K562 (cell line): ENCODE results near the gene FNDC11. TPM values are rescaled to one million over a fixed set of nuclear protein-coding genes. Genes with fewer than 3 reads are reported as not detected.

Source experiments
- BRF1 ChIP-seq: IDR thresholded peaks from 3 replicates; pipeline ENCODE4 v1.6.1; 2011; ENCODE audit warnings: borderline replicate concordance, mild to moderate bottlenecking; ENCODE audit not compliant: insufficient read length; ENCODE audit errors: extremely low read depth
- CBX8 ChIP-seq: fragments of 200-600 bp; sonication (generic); IDR thresholded peaks from 2 replicates; pipeline ENCODE4 v1.6.1; 2012; ENCODE audit warnings: borderline replicate concordance, mixed run types, low read depth, mild to moderate bottlenecking, moderate library complexity, mixed read lengths, low read length, control low read depth, inconsistent platforms; ENCODE audit not compliant: poor library complexity, severe bottlenecking; ENCODE audit errors: extremely low read depth
- HDAC6 ChIP-seq: IDR thresholded peaks from 2 replicates; pipeline ENCODE4 v1.6.1; 2012; ENCODE audit warnings: low read depth, mild to moderate bottlenecking, control low read depth, inconsistent platforms, low read length, moderate library complexity
- HEY1 ChIP-seq: fragments of 250-450 bp; sonication (Bioruptor Pico); IDR thresholded peaks from 2 replicates; pipeline ENCODE4 v1.5.0; 2020; ENCODE audit warnings: mild to moderate bottlenecking, moderate library complexity, borderline replicate concordance
- HNRNPL ChIP-seq: fragments of 200-400 bp; formaldehyde crosslinking; IDR thresholded peaks from 2 replicates; pipeline ENCODE4 v1.6.1; 2017; ENCODE audit warnings: low read depth, mild to moderate bottlenecking, low read length
- L3MBTL2 ChIP-seq: fragments of 450-650 bp; IDR thresholded peaks from 2 replicates; pipeline ENCODE4 v1.6.1; 2016; ENCODE audit warnings: mild to moderate bottlenecking, moderate library complexity
- POLR2AphosphoS5 ChIP-seq: IDR thresholded peaks from 2 replicates; pipeline ENCODE4 v1.6.1; 2011; ENCODE audit warnings: mild to moderate bottlenecking, low read depth, low read length, moderate library complexity; ENCODE audit not compliant: control insufficient read depth, insufficient read depth
- PTBP1 ChIP-seq: fragments of 200-400 bp; formaldehyde crosslinking; IDR thresholded peaks from 2 replicates; pipeline ENCODE4 v1.6.1; 2017; ENCODE audit warnings: low read depth, low read length
- RHOXF2B ChIP-seq: fragments of 250-450 bp; sonication (Bioruptor Pico); conservative IDR thresholded peaks from 2 replicates; pipeline ENCODE4 v1.5.1; 2021
- ZFP30 ChIP-seq: fragments of 250-450 bp; sonication (Bioruptor Pico); IDR thresholded peaks from 2 replicates; pipeline ENCODE4 v1.8.0; 2022; ENCODE audit warnings: moderate library complexity, mild to moderate bottlenecking, inconsistent platforms, borderline replicate concordance
- ZNF311 ChIP-seq: fragments of 250-450 bp; sonication (Bioruptor Pico); IDR thresholded peaks from 2 replicates; pipeline ENCODE4 v1.4.0; 2020; ENCODE audit warnings: mild to moderate bottlenecking, moderate library complexity
- ZNF551 ChIP-seq: fragments of 250-450 bp; sonication (Bioruptor Pico); IDR thresholded peaks from 2 replicates; pipeline ENCODE4 v1.5.0; 2021; ENCODE audit warnings: mild to moderate bottlenecking, moderate library complexity
- polyA plus RNA-seq, 8 experiments: library from polyadenylated mRNA; depleted of rRNA in 4 of 8; stranded (reverse) in 5 of 8; unstranded in 3 of 8; fragments of >200 nt; fragmentation: Nextera tagmentation in 2 of 8; fragmentation: Illumina TruSeq in 1 of 8; extraction: Ambion mirVana in 2 of 8; extraction: Trizol in 1 of 8; gene quantifications; 2 replicates each; pipeline versions ENCODE4 v1.2.1 to v1.2.3, GENCODE V29; 2011 to 2014; ENCODE audit warnings: inconsistent platforms in 1 of 8, missing spikeins in 1 of 8
- total RNA-seq, 7 experiments: library from RNA; depleted of rRNA in 6 of 7; stranded (reverse); fragments of >200 nt in 6 of 7; fragmentation: Illumina TruSeq in 2 of 7; extraction: Trizol in 2 of 7; gene quantifications; 2 replicates each; pipeline versions ENCODE4 v1.2.1 to v1.2.3, GENCODE V29; 2011 to 2021; ENCODE audit warnings: low replicate concordance in 1 of 7
- TF ChIP-seq, protein P1 (sequence below): sonication (generic); formaldehyde crosslinking; IDR thresholded peaks from 2 replicates; pipeline ENCODE4 v1.8.1; 2022; ENCODE audit warnings: missing genetic modification reagents
- TF ChIP-seq, protein P2 (sequence below): sonication (generic); formaldehyde crosslinking; IDR thresholded peaks from 2 replicates; pipeline ENCODE4 v1.8.1; 2023; ENCODE audit warnings: mild to moderate bottlenecking, missing genetic modification reagents
- TF ChIP-seq, protein P3 (sequence below): fragments of 250-450 bp; sonication (Bioruptor Pico); IDR thresholded peaks from 2 replicates; pipeline ENCODE4 v1.5.0; 2021; ENCODE audit warnings: mild to moderate bottlenecking, moderate library complexity
- TF ChIP-seq, protein P4 (sequence below): fragments of 450-650 bp; formaldehyde crosslinking; IDR thresholded peaks from 2 replicates; pipeline ENCODE4 v1.4.0; 2022; ENCODE audit warnings: mild to moderate bottlenecking, moderate library complexity
- TF ChIP-seq, protein P5 (sequence below): sonication (generic); formaldehyde crosslinking; IDR thresholded peaks from 2 replicates; pipeline ENCODE4 v1.8.0; 2022; ENCODE audit warnings: missing genetic modification reagents, mild to moderate bottlenecking, moderate library complexity, borderline replicate concordance

The FNDC11 gene
- total and polyA plus RNA-seq, 9 of the 15 experiments (the other 6 are each of a cell fraction or from before 2014, with no cell fraction given) = 0.08 to 2.3 (median 0.64) TPM; not detected in 2

DNA sequence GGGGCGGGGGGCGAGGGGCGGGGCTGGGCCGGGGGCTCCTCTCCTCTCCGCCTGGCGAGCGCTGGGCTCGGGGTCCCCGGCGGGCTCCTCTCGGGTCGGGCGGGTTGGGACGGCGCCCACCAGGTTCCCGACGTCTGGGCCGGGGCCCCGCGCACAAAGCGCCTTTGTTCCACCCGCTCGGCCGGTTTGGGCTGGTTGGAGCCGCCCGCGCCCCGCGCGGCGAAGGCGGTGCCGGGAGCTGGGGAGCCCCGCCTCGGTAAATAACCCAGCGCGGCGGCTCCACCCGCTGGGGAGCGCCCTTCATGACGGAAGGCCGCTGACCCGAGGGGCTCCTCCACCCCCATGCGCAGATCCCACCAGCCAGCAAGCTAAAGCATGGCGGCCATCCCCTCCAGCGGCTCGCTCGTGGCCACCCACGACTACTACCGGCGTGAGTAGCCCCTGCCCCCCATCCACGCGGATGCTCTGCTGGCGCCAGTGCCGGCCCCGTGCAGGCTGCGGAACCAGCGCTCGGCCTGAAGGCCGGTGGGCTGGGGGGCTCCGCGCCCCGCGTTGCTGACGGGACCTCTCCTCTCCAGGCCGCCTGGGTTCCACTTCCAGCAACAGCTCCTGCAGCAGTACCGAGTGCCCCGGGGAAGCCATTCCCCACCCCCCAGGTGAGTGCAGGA lies 32.9 kb upstream of the FNDC11 start (continued):
- TF ChIP-seq CBX8 (no peak), BRF1 (no peak), PTBP1 (no peak), RHOXF2B (CRISPR knock-in tag) (no peak), ZNF551 (no peak), POLR2AphosphoS5 (peak; percentile 44; the same call in 1 of the 2 replicates), ZNF311 (no peak), HEY1 (no peak), HNRNPL (no peak), L3MBTL2 (peak; percentile 8; the same call in 1 of the 2 replicates), ZFP30 (CRISPR knock-in tag) (no peak), HDAC6 (no peak)
- TF ChIP-seq, protein P1, sequence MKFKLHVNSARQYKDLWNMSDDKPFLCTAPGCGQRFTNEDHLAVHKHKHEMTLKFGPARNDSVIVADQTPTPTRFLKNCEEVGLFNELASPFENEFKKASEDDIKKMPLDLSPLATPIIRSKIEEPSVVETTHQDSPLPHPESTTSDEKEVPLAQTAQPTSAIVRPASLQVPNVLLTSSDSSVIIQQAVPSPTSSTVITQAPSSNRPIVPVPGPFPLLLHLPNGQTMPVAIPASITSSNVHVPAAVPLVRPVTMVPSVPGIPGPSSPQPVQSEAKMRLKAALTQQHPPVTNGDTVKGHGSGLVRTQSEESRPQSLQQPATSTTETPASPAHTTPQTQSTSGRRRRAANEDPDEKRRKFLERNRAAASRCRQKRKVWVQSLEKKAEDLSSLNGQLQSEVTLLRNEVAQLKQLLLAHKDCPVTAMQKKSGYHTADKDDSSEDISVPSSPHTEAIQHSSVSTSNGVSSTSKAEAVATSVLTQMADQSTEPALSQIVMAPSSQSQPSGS (CRISPR knock-in tag) = no peak
- TF ChIP-seq, protein P2, sequence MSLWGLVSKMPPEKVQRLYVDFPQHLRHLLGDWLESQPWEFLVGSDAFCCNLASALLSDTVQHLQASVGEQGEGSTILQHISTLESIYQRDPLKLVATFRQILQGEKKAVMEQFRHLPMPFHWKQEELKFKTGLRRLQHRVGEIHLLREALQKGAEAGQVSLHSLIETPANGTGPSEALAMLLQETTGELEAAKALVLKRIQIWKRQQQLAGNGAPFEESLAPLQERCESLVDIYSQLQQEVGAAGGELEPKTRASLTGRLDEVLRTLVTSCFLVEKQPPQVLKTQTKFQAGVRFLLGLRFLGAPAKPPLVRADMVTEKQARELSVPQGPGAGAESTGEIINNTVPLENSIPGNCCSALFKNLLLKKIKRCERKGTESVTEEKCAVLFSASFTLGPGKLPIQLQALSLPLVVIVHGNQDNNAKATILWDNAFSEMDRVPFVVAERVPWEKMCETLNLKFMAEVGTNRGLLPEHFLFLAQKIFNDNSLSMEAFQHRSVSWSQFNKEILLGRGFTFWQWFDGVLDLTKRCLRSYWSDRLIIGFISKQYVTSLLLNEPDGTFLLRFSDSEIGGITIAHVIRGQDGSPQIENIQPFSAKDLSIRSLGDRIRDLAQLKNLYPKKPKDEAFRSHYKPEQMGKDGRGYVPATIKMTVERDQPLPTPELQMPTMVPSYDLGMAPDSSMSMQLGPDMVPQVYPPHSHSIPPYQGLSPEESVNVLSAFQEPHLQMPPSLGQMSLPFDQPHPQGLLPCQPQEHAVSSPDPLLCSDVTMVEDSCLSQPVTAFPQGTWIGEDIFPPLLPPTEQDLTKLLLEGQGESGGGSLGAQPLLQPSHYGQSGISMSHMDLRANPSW = no peak
- TF ChIP-seq, protein P3, sequence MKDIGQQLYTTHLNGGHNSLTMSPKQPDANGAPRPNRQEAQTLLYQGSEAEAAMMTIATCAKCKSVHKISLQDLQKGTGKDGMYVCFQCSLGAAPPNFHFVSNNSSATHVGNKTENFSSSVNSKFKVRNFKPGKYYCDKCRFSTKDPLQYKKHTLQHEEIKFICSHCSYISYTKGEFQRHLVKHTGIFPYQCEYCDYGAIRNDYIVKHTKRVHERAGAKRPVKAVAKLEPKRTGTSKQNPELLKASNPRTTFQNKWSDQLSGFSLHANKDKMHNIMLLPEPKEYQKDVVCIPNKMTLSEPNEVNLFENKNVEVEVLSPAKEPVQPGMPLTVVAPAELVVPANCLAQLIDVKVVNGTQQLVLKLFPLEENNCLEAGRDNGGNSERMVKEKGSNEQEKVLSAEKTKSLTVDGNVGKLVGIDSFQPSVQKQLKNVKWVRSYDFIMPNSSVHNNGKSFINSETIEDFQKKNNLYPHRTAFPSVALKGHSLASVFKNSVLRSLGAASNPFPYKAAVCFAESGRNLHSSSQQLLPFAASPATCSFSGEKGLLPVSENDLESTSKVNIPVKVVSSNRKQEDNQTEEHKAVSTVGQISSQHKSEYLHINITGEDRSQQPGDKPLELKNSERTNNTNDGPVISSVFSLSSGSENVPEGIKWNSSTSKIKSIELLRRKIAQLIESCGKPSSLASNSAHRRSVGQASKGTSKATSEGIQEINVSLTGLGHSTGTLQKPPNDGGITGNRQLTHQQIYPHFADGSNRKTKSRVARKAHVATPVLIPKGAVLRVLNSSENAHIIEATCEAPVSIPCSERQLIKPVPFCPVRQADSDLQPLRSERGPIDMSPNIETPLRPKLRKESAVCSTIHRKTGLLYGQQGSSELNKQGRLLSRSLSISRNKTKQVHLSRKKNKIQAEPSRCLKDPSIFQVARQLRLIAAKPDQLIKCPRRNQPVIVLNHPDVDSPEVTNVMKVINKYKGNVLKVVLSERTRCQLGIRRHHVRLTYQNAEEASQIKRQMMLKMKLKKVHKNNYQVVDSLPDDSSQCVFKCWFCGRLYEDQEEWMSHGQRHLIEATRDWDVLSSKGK (CRISPR knock-in tag) = no peak
- TF ChIP-seq, protein P4, sequence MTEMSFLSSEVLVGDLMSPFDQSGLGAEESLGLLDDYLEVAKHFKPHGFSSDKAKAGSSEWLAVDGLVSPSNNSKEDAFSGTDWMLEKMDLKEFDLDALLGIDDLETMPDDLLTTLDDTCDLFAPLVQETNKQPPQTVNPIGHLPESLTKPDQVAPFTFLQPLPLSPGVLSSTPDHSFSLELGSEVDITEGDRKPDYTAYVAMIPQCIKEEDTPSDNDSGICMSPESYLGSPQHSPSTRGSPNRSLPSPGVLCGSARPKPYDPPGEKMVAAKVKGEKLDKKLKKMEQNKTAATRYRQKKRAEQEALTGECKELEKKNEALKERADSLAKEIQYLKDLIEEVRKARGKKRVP (CRISPR knock-in tag) = no peak
- TF ChIP-seq, protein P5, sequence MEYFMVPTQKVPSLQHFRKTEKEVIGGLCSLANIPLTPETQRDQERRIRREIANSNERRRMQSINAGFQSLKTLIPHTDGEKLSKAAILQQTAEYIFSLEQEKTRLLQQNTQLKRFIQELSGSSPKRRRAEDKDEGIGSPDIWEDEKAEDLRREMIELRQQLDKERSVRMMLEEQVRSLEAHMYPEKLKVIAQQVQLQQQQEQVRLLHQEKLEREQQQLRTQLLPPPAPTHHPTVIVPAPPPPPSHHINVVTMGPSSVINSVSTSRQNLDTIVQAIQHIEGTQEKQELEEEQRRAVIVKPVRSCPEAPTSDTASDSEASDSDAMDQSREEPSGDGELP (CRISPR knock-in tag) = peak; percentile 44; the same call in 1 of the 2 replicates
